Measurements from ENCODE around the gene MCM10.

MCM10 gene

DNA sequence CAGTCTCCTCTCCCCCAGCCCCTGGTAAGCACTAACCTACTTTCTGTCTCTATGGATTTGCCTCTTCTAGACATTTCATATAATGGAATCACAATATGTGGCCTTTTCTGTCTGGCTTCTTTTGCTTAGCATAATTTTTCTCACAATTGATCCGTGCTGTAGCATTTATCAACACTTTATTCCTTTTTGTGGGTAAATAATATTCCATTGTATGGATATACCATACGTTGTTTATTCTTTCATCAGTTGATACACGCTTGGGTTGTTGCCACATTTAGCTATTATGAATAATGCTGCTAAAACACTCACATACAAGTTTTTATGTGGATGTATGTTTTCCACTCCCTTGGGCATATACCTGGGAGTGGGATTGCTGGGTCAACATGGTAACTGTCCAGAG lies 25.8 kb downstream of the MCM10 start:
- Histone ChIP-seq H3K27ac (no peak overlapping the region), H3K4me1 (no peaks in the 10 kb centered on the region), H3K4me3 (no peak overlapping the region), H3K27me3 (no peaks in the 10 kb centered on the region), H3K9me3 (peaks cover 20% of the 10 kb centered on the region; the same call in 1 of the 2 replicates), H3K9ac (no peak overlapping the region), H3K4me2 (no peak overlapping the region), H4K20me1 (no peaks in the 10 kb centered on the region), H3K36me3 (peaks cover 100% of the 10 kb centered on the region)
- no peak for TF ChIP-seq Cebpa-rat (IDR thresholded peaks at IDR 0.05)

DNA sequence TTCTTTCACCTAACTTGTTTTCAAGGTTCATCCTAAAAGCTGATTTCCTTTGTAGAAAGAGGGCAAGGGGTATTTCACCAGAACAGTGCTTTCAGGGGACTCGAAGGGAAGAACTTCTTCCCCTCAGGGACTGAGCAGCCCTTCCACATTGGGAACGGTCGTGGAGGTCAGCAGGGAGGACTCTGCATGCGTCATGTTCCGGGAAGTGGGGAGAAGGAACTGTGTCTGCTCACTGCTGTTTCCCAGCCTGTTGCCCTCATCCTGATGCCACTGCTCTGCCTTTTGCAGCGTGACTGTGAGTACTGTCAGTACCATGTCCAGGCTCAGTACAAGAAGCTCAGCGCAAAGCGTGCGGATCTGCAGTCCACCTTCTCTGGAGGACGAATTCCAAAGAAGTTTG lies 27.2 kb downstream of the MCM10 start:
- H3K36me3 ChIP-seq = peaks cover 100% of the 10 kb centered on the region

DNA sequence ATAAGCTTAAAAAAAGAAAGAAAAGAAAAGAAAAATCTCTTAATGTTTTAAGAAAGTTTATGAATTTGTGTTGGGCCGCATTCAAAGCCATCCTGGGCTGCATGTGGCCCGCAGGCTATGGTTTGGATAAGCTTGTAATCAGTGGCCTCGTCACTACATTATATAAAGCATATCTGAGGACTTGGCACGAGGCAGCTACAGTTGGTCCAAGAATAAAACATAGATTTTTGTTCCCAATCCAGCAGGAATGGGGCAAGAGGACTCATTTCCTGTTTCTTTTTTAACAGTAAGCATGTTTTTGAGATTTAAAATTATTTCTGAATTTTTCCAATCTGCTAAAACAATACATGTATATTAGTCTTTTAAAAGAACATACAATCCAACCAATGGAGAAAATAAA lies 28.6 kb downstream of the MCM10 start:
- H3K27ac ChIP-seq = no peak overlapping the region
- H4K20me1 ChIP-seq = no peaks in the 10 kb centered on the region
- no peaks in the 10 kb centered on the region for H3K4me1 ChIP-seq
- no peak overlapping the region for H3K9ac ChIP-seq
- no peak overlapping the region for H3K4me3 ChIP-seq
- TF ChIP-seq Cebpa-rat (IDR thresholded peaks at IDR 0.05) = no peak
- peaks cover 100% of the 10 kb centered on the region for H3K36me3 ChIP-seq
- no peak overlapping the region for H3K4me2 ChIP-seq
- H3K27me3 ChIP-seq = no peaks in the 10 kb centered on the region
- H3K9me3 ChIP-seq = peaks cover 20% of the 10 kb centered on the region; the same call in 1 of the 2 replicates

More for the DNA sequence above, 27.2 kb downstream of the MCM10 start:
- Histone ChIP-seq H3K4me3 (no peak overlapping the region), H4K20me1 (no peaks in the 10 kb centered on the region), H3K9me3 (peaks cover 20% of the 10 kb centered on the region; the same call in 1 of the 2 replicates), H3K27me3 (no peaks in the 10 kb centered on the region), H3K27ac (no peak overlapping the region), H3K4me2 (no peak overlapping the region), H3K4me1 (no peaks in the 10 kb centered on the region), H3K9ac (no peak overlapping the region)
- TF ChIP-seq Cebpa-rat (IDR thresholded peaks at IDR 0.05) = no peak

DNA sequence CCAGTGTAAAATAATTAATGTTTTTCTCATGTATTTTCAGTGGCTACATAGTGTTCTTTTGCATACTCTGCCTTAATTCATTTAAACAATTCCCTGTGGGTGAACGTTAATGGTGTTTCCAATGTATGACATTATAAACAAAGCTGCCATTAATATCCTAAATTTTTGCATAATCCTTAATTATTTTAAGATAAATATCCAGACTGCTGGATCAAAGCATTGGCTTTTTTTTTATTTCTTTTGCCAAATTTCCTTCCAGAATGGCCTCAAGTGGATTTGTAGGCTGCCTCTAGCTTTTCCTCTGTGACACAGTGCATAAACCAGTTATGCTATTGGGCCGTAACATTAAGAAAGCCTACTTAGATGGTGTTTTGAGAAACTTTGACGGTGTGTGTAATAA lies 29.5 kb downstream of the MCM10 start:
- Histone ChIP-seq H3K9ac (no peak overlapping the region), H3K4me3 (no peak overlapping the region), H3K4me1 (no peaks in the 10 kb centered on the region), H3K27ac (no peak overlapping the region), H3K27me3 (no peaks in the 10 kb centered on the region), H3K4me2 (no peak overlapping the region), H3K9me3 (peaks cover 14% of the 10 kb centered on the region; the same call in 1 of the 2 replicates), H4K20me1 (no peaks in the 10 kb centered on the region), H3K36me3 (peaks cover 100% of the 10 kb centered on the region)
- TF ChIP-seq Cebpa-rat (IDR thresholded peaks at IDR 0.05) = no peak

DNA sequence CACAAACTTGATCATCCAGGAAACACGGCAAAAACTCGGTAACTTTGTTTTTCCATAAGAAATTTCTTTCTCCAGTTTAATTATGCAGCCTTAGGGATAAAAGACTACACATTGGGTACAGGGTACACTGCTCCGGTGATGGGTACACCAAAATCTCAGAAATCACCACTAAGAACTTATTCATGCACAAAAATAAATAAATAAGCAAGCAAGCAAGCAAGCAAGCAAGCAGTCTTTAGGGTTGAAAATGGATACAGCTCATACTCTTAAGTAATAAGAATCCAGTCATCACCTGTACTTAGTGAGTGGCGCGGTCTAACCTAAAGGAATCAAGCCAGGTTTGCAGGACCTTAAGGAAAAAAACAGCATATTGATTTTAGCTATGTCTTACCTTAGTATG lies 30.0 kb downstream of the MCM10 start:
- Histone ChIP-seq H3K27me3 (no peaks in the 10 kb centered on the region), H3K4me1 (no peaks in the 10 kb centered on the region), H3K4me3 (no peak overlapping the region), H4K20me1 (no peaks in the 10 kb centered on the region), H3K27ac (no peak overlapping the region), H3K4me2 (no peak overlapping the region), H3K9me3 (peaks cover 9% of the 10 kb centered on the region; the same call in 1 of the 2 replicates), H3K9ac (no peak overlapping the region), H3K36me3 (peaks cover 100% of the 10 kb centered on the region)
- TF ChIP-seq Cebpa-rat (IDR thresholded peaks at IDR 0.05) = no peak

DNA sequence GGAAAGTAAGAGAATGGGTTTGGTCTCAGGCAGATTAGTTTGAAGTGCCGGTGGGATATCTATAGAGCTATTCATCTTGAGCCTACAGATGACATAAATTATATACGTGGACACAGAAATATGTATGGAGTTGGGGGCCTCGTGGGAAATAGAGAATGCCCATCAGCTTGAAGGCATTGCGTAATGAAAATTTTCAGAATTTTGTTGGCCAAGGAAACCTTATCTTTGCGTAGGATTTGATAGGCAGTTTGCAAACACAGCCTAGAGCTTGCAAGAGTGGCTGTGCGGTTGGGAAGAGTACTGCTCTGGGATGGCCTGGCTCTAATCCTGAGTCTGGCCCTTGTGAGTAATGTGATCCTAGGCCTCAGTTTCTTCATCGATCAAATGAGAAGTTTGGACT lies 32.3 kb downstream of the MCM10 start:
- Histone ChIP-seq H3K4me3 (no peak overlapping the region), H4K20me1 (no peaks in the 10 kb centered on the region), H3K36me3 (peaks cover 100% of the 10 kb centered on the region), H3K27ac (no peak overlapping the region), H3K4me1 (no peaks in the 10 kb centered on the region), H3K9ac (no peak overlapping the region), H3K4me2 (no peak overlapping the region), H3K9me3 (no peaks in the 10 kb centered on the region), H3K27me3 (no peaks in the 10 kb centered on the region)
- no peak for TF ChIP-seq Cebpa-rat (IDR thresholded peaks at IDR 0.05)

DNA sequence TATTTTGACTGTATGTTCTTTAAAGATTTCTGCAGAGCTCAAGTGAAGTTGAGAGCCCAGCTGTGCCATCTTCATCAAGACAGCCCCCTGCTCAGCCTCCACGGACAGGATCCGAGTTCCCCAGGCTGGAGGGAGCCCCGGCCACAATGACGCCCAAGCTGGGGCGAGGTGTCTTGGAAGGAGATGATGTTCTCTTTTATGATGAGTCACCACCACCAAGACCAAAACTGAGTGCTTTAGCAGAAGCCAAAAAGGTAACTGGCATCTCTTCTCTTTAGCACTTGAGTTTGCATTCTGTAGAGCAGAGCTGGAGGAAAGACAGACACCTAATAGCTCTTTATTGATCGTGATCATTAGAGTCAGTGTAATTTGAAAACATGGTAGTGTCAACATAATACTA lies 33.7 kb downstream of the MCM10 start:
- Histone ChIP-seq H3K4me1 (no peaks in the 10 kb centered on the region), H3K9me3 (no peaks in the 10 kb centered on the region), H3K9ac (no peak overlapping the region), H4K20me1 (no peaks in the 10 kb centered on the region), H3K36me3 (peaks cover 99% of the 10 kb centered on the region), H3K4me2 (no peak overlapping the region), H3K4me3 (no peak overlapping the region), H3K27ac (no peak overlapping the region), H3K27me3 (no peaks in the 10 kb centered on the region)
- no peak for TF ChIP-seq Cebpa-rat (IDR thresholded peaks at IDR 0.05)

DNA sequence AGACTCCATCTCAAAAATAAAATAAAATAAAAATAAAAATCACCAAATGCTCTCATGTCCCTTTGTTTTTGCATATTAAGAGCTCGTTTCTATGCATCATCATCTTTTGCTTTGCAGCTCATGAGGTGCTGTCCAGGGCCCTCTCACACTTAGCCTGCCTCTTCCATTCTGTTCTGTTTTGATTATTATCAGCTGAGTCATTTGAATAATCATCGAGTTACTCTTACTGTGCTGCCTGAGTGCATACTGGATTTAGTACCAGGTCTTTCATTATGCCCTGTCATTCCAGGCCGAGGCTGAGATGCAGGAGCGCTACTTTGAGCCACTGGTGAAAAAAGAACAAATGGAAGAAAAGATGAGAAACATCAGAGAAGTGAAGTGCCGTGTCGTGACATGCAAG lies 39.8 kb downstream of the MCM10 start:
- no peaks in the 10 kb centered on the region for H3K4me1 ChIP-seq
- no peak overlapping the region for H3K27ac ChIP-seq
- H3K4me3 ChIP-seq = no peak overlapping the region
- H3K9me3 ChIP-seq = no peaks in the 10 kb centered on the region
- no peak overlapping the region for H3K4me2 ChIP-seq
- H3K36me3 ChIP-seq = peaks cover 96% of the 10 kb centered on the region
- H4K20me1 ChIP-seq = no peaks in the 10 kb centered on the region
- H3K27me3 ChIP-seq = no peaks in the 10 kb centered on the region
- no peak for TF ChIP-seq Cebpa-rat (IDR thresholded peaks at IDR 0.05)
- H3K9ac ChIP-seq = no peak overlapping the region

DNA sequence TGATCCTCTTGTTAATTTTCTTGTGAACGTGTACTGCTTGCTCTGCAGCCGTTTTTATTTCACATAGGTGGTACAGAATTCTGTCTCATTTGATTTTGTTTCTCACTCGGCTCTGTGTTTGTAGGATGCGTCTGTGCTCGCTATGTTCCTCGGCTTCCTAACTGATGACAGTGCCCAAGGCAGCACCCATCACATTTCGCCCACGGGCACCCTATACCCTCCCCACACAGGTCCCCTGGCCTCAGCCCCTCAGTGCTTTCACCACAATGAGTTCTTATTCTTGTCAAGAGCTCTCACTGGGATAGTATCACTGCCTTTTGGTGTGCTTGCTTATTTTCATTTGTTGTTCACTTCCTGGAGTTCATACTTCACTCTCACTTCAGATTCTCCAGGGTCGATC lies 44.7 kb downstream of the MCM10 start:
- H3K9me3 ChIP-seq = no peaks in the 10 kb centered on the region
- no peaks in the 10 kb centered on the region for H3K27me3 ChIP-seq
- TF ChIP-seq Cebpa-rat (IDR thresholded peaks at IDR 0.05) = no peak
- H3K4me2 ChIP-seq = no peak overlapping the region
- H3K27ac ChIP-seq = no peak overlapping the region
- H3K4me1 ChIP-seq = no peaks in the 10 kb centered on the region
- H3K9ac ChIP-seq = no peak overlapping the region
- no peak overlapping the region for H3K4me3 ChIP-seq
- H3K36me3 ChIP-seq = peaks cover 89% of the 10 kb centered on the region
- no peaks in the 10 kb centered on the region for H4K20me1 ChIP-seq

DNA sequence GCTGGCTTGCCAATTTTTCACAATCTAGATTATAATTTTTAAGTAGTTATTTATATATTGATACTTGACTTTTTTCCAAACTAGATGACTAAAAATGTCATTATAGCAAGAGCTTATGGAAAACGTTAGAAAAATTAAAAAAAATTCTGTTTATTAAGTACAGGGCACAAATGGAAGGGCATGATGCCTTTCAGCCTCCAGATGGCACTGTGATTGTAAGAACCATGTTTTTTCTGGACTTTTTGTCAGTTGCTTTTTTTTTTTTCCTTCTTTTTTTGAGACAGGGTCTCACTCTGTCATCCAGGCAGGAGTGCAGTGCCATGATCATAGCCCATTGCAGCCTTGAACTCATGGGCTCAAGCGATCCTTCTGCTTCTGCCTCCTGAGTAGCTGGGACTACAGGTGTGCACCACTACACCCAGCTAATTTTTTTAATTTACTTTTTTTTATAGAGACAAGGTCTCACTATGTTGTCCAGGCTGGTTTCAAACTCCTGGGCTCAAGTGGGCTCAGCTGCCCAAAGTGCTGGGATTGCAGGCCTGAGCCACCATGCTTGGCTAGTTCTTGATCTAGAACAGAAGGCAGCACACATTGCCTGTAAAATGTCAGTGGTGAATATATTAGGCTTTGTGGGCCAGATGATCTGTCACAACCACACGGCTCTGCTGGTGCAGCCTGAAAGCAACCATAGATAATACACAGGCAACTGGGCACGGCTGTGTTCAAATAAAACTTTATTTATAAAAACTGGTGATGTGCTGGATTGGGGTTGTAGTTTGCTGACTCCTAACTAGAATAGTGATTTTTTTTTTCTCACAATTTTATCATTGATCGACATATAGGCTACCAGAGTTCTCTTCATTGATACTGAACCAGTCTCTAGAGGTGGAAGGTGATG lies 45.4 kb downstream of the MCM10 start:
- H3K9ac ChIP-seq = no peak overlapping the region
- H4K20me1 ChIP-seq = no peaks in the 10 kb centered on the region
- no peaks in the 10 kb centered on the region for H3K9me3 ChIP-seq
- no peak for TF ChIP-seq Cebpa-rat (IDR thresholded peaks at IDR 0.05)
- no peak overlapping the region for H3K4me3 ChIP-seq
- H3K27me3 ChIP-seq = no peaks in the 10 kb centered on the region
- H3K4me1 ChIP-seq = no peaks in the 10 kb centered on the region
- peaks cover 89% of the 10 kb centered on the region for H3K36me3 ChIP-seq
- H3K4me2 ChIP-seq = no peak overlapping the region
- H3K27ac ChIP-seq = no peak overlapping the region
